NAMALWA (cell line): ENCODE results near the gene STK31.
A peak's percentile ranks its signal among the peaks of the same experiment; 100 is the strongest.
"Not testable (repeated sequence)": the region's sequence is repeated elsewhere in the genome, so short reads cannot be mapped to it uniquely, and the experiment has no call there.

Experiments
- DNase-seq: peaks from one replicate; pipeline ENCODE4 v3.0.0-alpha.2; 2015; ENCODE audit warnings: low spot score

STK31 gene

GRCh38 chr7:23802720-23803397 is 92.8 kb downstream of the STK31 start:
- DNase-seq: no peak

DNA sequence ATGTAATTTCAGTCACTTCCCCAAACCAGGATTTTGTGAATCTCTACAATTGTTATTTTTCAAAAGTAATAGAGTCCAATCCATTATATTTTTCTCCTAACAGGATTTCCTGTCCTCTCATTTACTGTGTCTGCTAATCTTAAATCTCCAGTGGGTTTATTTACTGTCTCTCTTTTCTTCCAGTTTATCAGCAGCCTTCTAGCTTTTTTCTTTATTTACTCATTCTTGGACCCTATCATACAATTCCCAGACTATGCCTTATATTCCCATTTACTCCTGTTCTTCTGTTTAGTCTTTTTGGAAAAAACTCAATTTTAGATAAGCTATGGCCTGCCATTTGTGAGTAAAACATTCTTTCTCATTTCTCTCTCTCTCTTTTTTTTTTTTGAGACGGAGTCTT is 94.7 kb downstream of the STK31 start:
- no peak for DNase-seq

- no peak for DNase-seq
Measured at GRCh38 chr7:23808421-23808820, 98.4 kb downstream of the STK31 start.

DNA sequence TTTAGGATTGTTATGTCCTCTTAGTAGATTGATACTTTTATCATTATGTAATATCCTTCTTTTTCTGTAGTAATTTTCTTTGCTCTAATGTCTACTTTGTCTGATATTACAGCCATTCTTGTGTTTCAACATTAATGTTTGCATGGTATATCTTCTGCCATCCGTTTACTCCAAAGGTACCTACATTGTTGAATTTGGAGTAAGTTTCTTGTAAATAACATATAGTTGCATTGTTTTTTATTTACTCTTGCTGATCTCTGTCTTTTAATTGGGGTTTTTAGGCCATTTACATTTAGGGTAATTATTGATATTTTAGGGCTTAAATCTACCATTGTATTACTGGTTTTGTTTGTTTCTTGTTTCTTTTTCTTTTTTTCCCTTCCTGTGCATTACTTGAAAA is 100.1 kb downstream of the STK31 start:
- DNase-seq: no peak

GRCh38 chr7:23811540-23811939 is 101.5 kb downstream of the STK31 start:
- peak; percentile 62 for DNase-seq

DNA sequence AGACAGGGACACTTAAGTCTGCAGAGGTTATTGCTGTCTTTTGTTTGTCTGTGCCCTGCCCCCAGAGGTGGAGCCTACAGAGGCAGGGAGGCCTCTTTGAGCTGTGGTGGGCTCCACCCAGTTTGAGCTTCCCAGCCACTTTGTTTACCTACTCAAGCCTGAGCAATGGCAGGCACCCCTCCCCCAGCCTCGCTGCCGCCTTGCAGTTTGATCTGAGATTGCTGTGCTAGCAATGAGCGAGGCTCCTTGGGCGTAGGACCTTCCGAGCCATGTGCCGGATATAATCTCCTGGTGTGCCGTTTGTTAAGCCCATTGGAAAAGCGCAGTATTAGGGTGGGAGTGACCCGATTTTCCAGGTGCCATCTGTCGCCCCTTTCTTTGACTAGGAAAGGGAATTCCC is 118.1 kb downstream of the STK31 start:
- not testable (repeated sequence) for DNase-seq

GRCh38 chr7:23832733-23833132 is 122.7 kb downstream of the STK31 start:
- DNase-seq: not testable (repeated sequence)

DNA sequence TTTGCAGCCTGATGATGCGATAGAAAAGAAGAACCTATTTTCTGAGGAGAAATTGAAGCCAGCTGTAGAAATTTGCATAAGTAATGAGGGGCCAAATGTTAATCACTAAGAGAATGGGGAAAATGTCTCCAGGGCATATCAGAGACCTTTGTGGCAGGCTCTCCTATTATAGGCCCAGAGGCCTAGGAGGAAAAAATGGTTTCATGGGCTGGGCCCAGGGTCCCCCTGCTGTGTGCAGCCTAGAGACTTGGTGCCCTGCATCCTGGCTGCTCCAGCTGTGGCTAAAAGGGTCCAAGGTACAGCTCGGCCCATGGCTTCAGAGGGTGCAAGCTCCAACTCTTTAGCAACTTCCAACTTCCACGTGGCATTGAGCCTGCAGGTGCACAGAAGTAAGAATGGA is 123.4 kb downstream of the STK31 start:
- no peak for DNase-seq

DNA sequence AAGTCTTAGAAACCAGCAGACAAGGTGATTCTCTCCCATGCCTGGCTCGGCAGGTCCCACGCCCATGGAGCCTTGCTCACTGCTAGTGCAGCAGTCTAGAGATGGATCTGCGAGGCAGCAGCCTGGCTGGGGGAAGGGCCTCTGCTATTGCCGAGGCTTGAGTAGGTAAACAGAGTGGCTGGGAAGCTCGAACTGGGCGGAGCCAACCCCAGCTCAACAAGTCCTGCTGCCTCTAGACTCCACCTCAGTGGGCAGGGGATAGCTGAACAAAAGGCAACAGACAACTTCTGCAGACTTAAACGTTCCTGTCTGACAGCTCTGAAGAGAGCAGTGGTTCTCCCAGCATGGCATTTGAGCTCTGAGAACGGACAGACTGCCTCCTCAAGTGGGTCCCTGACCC is 134.8 kb downstream of the STK31 start:
- not testable (repeated sequence) for DNase-seq

DNA sequence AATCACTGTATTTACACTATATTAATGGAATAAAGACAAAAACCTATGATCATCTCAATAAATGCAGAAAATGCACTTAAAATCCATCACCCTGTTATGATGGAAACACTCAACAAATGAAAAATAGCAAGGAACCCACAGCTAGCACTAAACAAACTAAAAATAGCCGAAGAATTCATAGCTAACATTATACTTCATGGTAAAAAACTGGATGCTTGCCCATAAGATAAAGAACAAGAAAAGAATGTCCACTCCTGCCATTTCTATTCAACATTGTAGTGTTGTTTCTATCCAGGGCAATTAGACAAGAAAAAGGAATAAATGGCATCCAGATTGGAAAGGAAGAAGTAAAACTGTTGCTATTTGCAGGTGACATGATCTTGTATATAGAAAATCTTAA is 142.1 kb downstream of the STK31 start:
- DNase-seq: no peak

- no peak for DNase-seq
Measured at GRCh38 chr7:23852988-23853387, 143.0 kb downstream of the STK31 start.

- DNase-seq: peak; percentile 66
Measured at GRCh38 chr7:23863209-23863787, 153.3 kb downstream of the STK31 start.

GRCh38 chr7:23864973-23865372 is 155.0 kb downstream of the STK31 start:
- DNase-seq: no peak

- DNase-seq: no peak
Measured at GRCh38 chr7:23873306-23873705, 163.3 kb downstream of the STK31 start.

DNA sequence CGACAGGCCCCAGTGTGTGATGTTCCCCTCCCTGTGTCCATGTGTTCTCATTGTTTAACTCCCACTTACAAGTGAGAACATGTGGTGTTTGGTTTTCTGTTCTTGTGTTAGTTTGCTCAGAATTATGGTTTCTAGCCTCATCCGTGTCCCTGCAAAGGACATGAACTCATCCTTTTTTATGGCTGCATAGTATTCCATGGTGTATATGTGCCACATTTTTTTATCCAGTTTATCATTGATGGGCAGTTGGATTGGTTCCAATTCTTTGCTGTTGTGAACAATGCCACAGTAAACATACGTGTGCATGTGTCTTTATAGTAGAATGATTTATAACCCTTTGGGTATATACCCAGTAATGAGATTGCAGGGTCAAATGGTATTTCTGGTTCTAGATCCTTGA is 166.5 kb downstream of the STK31 start:
- not testable (repeated sequence) for DNase-seq
